Ishikawa (cell line): ENCODE data around the gene NHSL2.

ENCODE experiments used
- NFIC ChIP-seq: IDR thresholded peaks from 2 replicates; pipeline ENCODE4 v1.6.1; 2012
- TAF1 ChIP-seq: IDR thresholded peaks from 2 replicates; pipeline ENCODE4 v1.6.1; 2012; ENCODE audit warnings: low read depth, mild to moderate bottlenecking

DNA sequence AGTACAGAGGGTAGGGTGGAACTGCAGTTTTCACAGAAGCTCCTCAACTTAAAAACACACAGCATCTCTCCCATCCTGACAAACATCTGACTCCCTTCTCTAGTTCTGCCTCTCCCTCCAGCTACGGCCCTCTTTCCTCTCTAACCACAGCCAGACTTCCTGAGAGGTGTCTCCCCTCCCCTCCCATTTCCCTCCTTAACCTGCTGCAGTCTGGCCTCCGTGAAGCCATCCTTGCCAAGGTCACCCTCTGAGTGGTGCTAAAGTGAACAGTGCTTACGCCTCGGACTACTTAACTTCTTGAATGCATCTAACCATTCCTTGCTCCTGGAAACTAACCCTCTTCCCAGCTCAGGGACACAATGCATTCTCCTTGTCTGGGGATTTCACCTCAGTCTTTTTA, 167.8 kb downstream of the NHSL2 start:
- TF ChIP-seq TAF1 (no peak), NFIC (no peak)
